Stimulated activated CD4-positive, alpha-beta T cell treated with anti-CD3 and anti-CD28 coated beads, Interleukin-1b, Interleukin-23, amount 100 ng/mL, for 1 hour (primary cell): ENCODE results near the gene HOXC13.

Source experiments
- DNase-seq, 2 donors: peaks; one replicate each; pipeline ENCODE4 v3.0.0-alpha.2; 2020; ENCODE audit warnings: low read depth in 2 of 2

The HOXC13 gene

GRCh38 chr12:53938326-53939140, at the start of gene HOXC13:
HOXC13 (plus strand) TSS chr12:53938831; CDS start chr12:53938907, 76 bp downstream.
- DNase-seq, result peak in 1 of 2 donors; percentile 22

GRCh38 chr12:53890081-53890480, 48.5 kb upstream of the HOXC13 start:
- DNase-seq, result no peak

GRCh38 chr12:53892762-53893395, 45.8 kb upstream of the HOXC13 start:
- DNase-seq, result no peak

- no peak for DNase-seq
Observed at GRCh38 chr12:53899230-53899629, 39.4 kb upstream of the HOXC13 start.

GRCh38 chr12:53907103-53907502, 31.5 kb upstream of the HOXC13 start:
- DNase-seq, result no peak

GRCh38 chr12:53916788-53917655, 21.6 kb upstream of the HOXC13 start:
- no peak for DNase-seq

- no peak for DNase-seq
Observed at GRCh38 chr12:53924521-53925405, 13.9 kb upstream of the HOXC13 start.

GRCh38 chr12:53927220-53928029, 11.2 kb upstream of the HOXC13 start:
- DNase-seq, result no peak

- no peak for DNase-seq
Observed at GRCh38 chr12:53928054-53928835, 10.4 kb upstream of the HOXC13 start.

GRCh38 chr12:53929527-53929926, 9.1 kb upstream of the HOXC13 start:
- DNase-seq, result no peak

GRCh38 chr12:53930591-53931255, 7.9 kb upstream of the HOXC13 start:
- DNase-seq, result no peak

GRCh38 chr12:53931844-53932581, 6.6 kb upstream of the HOXC13 start:
- DNase-seq, result no peak

- no peak for DNase-seq
Observed at GRCh38 chr12:53932915-53933314, 5.7 kb upstream of the HOXC13 start.

GRCh38 chr12:53935383-53936341, 3.0 kb upstream of the HOXC13 start:
- DNase-seq, result no peak

- no peak for DNase-seq
Observed at GRCh38 chr12:53937099-53937498, 1.5 kb upstream of the HOXC13 start.

- DNase-seq, result no peak
Observed at GRCh38 chr12:53937596-53938325, 870 bp upstream of the HOXC13 start.
